ENCODE data around the gene LOXL1. TPM values are rescaled to one million over a fixed set of nuclear protein-coding genes. Genes with fewer than 3 reads are reported as not detected.

LOXL1 gene
- total and polyA plus RNA-seq, 2 of the 13 experiments (the other 11 are each of a cell fraction or from before 2014, with no cell fraction given), result 0.51 to 1.3 TPM

DNA sequence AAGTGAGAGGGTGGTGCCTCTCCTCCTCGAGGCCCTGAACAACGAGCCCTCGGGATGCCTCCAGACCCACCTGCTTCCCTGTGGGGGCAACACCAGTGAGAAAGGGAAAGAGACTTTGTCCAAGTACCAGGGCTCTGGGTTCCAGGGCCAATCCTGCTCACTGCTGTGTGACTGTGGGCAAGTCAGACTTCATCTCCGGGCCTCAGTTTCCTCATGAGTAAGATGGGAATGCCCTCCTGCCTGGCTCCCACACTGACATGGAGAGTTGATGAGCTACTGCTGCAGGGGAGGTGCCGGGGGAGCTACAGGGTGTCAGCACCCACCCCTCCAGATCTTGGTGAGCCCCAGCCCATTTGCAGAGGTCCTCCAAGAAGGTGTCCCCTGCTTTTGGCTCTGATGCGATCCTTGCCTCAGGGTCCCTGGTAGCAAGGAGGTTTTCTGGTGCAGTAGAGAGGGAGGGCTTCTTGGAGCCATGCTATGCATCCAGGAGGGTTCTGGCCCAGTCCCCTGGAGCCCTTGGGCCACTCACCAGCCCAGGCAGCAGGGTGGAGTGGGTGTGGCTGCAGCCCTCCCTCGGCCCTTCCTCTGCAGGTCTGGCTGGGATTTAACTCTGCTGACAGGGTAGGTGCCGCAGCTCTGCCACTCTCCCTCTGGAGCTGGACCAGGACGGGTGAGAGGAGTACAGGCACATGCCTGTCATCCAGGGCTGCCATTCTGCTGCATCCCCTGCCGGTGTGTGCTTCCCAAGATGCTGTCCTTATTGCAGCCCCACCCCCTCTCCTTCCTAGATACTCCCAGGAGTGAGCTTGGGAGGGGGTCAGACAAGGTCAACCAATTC, 26.9 kb downstream of the LOXL1 start:
- 13% methylated on average over 4 of the region's 10 CpGs for WGBS (ENCODE audit: low lambda C conversion rate)
- Histone ChIP-seq H3K79me2 (ENCODE audit: insufficient read depth, low read length) (no peaks in the 10 kb centered on the region), H3K27ac (ENCODE audit: extremely low read length, insufficient read depth, low read length) (no peak overlapping the region), H3K36me3 (replicated peaks in 1 of 2; ENCODE audit: control insufficient read depth in 1 of 2, insufficient read depth in 2 of 2, low read length in 2 of 2) (no peaks in the 10 kb centered on the region), H3K9me3 (ENCODE audit: low read length) (no peaks in the 10 kb centered on the region), H3K4me3 (replicated peaks in 1 of 3; ENCODE audit: insufficient read depth in 1 of 3, low read depth in 2 of 3, low read length in 3 of 3) (no peak overlapping the region), H3K4me2 (ENCODE audit: low read depth, low read length) (no peak overlapping the region), H3K4me1 (ENCODE audit: insufficient read depth, low read length) (peaks cover 9% of the 10 kb centered on the region), H3K27me3 (ENCODE audit: control insufficient read depth in 1 of 2, insufficient read depth in 2 of 2, low read length in 2 of 2) (peaks cover 2 to 34% of the 10 kb centered on the region in 2 experiments; a peak in 4 of 5 replicates), H3K9ac (ENCODE audit: insufficient read depth, low read depth, low read length) (no peak overlapping the region), H4K20me1 (ENCODE audit: insufficient read depth, low read length) (no peaks in the 10 kb centered on the region), H2AFZ (ENCODE audit: low read length) (no peak overlapping the region)
- no peak for DNase-seq (ENCODE audit: low spot score)
- no peak for FAIRE-seq
- ChIA-PET POLR2A (no interaction called here), CTCF (ENCODE audit: low intra/inter-chr PET ratio, low total read pairs) (no interaction called here)
- intact Hi-C loops (cut with micrococcal nuclease; ENCODE audit: unreplicated experiment), result no loop called here
- ATAC-seq, result no peak
- BruUV-seq (replicated peaks), result no TSS peak
- in situ Hi-C loops (cut with HindIII; ENCODE audit: extremely low pct_ligation_motif_present, low pct_unique_long_range_greater_than_20kb), result no loop called here
- TF ChIP-seq ZNF616 (CRISPR knock-in tag; IDR thresholded peaks at IDR 0.05; ENCODE audit: low read depth) (no peak), PAWR (CRISPR knock-in tag; IDR thresholded peaks at IDR 0.05; ENCODE audit: borderline replicate concordance) (no peak), ZNF12 (CRISPR knock-in tag; IDR thresholded peaks at IDR 0.05) (no peak), ZBTB38 (CRISPR knock-in tag; IDR thresholded peaks at IDR 0.05) (no peak), JUN (CRISPR knock-in tag; IDR thresholded peaks at IDR 0.05) (no peak), ZNF274 (CRISPR knock-in tag; IDR thresholded peaks at IDR 0.05) (no peak), KLF11 (CRISPR knock-in tag; IDR thresholded peaks at IDR 0.05) (no peak)
- TF ChIP-seq, protein P1, sequence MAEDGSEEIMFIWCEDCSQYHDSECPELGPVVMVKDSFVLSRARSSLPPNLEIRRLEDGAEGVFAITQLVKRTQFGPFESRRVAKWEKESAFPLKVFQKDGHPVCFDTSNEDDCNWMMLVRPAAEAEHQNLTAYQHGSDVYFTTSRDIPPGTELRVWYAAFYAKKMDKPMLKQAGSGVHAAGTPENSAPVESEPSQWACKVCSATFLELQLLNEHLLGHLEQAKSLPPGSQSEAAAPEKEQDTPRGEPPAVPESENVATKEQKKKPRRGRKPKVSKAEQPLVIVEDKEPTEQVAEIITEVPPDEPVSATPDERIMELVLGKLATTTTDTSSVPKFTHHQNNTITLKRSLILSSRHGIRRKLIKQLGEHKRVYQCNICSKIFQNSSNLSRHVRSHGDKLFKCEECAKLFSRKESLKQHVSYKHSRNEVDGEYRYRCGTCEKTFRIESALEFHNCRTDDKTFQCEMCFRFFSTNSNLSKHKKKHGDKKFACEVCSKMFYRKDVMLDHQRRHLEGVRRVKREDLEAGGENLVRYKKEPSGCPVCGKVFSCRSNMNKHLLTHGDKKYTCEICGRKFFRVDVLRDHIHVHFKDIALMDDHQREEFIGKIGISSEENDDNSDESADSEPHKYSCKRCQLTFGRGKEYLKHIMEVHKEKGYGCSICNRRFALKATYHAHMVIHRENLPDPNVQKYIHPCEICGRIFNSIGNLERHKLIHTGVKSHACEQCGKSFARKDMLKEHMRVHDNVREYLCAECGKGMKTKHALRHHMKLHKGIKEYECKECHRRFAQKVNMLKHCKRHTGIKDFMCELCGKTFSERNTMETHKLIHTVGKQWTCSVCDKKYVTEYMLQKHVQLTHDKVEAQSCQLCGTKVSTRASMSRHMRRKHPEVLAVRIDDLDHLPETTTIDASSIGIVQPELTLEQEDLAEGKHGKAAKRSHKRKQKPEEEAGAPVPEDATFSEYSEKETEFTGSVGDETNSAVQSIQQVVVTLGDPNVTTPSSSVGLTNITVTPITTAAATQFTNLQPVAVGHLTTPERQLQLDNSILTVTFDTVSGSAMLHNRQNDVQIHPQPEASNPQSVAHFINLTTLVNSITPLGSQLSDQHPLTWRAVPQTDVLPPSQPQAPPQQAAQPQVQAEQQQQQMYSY (CRISPR knock-in tag; IDR thresholded peaks at IDR 0.05), result no peak
- TF ChIP-seq, protein P2, sequence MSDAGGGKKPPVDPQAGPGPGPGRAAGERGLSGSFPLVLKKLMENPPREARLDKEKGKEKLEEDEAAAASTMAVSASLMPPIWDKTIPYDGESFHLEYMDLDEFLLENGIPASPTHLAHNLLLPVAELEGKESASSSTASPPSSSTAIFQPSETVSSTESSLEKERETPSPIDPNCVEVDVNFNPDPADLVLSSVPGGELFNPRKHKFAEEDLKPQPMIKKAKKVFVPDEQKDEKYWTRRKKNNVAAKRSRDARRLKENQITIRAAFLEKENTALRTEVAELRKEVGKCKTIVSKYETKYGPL (CRISPR knock-in tag; IDR thresholded peaks at IDR 0.05), result no peak
- TF ChIP-seq, protein P3, sequence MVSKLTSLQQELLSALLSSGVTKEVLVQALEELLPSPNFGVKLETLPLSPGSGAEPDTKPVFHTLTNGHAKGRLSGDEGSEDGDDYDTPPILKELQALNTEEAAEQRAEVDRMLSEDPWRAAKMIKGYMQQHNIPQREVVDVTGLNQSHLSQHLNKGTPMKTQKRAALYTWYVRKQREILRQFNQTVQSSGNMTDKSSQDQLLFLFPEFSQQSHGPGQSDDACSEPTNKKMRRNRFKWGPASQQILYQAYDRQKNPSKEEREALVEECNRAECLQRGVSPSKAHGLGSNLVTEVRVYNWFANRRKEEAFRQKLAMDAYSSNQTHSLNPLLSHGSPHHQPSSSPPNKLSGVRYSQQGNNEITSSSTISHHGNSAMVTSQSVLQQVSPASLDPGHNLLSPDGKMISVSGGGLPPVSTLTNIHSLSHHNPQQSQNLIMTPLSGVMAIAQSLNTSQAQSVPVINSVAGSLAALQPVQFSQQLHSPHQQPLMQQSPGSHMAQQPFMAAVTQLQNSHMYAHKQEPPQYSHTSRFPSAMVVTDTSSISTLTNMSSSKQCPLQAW (CRISPR knock-in tag; IDR thresholded peaks at IDR 0.05), result no peak
- TF ChIP-seq, protein P4, sequence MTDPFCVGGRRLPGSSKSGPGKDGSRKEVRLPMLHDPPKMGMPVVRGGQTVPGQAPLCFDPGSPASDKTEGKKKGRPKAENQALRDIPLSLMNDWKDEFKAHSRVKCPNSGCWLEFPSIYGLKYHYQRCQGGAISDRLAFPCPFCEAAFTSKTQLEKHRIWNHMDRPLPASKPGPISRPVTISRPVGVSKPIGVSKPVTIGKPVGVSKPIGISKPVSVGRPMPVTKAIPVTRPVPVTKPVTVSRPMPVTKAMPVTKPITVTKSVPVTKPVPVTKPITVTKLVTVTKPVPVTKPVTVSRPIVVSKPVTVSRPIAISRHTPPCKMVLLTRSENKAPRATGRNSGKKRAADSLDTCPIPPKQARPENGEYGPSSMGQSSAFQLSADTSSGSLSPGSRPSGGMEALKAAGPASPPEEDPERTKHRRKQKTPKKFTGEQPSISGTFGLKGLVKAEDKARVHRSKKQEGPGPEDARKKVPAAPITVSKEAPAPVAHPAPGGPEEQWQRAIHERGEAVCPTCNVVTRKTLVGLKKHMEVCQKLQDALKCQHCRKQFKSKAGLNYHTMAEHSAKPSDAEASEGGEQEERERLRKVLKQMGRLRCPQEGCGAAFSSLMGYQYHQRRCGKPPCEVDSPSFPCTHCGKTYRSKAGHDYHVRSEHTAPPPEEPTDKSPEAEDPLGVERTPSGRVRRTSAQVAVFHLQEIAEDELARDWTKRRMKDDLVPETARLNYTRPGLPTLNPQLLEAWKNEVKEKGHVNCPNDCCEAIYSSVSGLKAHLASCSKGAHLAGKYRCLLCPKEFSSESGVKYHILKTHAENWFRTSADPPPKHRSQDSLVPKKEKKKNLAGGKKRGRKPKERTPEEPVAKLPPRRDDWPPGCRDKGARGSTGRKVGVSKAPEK (CRISPR knock-in tag; IDR thresholded peaks at IDR 0.05; ENCODE audit: borderline replicate concordance), result no peak
